OCI-LY1 (cell line): ENCODE data around the gene ASB13.

ENCODE experiments used
- H2AFZ ChIP-seq: fragments of 200-600 bp; sonication (generic), shearing (Covaris generic); 2 replicates; pipeline ENCODE4 v1.6.0; 2014; ENCODE audit warnings: antibody characterized with exemption, mild to moderate bottlenecking, low read length
- H3F3A ChIP-seq: fragments of 200-600 bp; sonication (generic), shearing (Covaris generic); 2 replicates; pipeline ENCODE4 v1.6.0; 2014; ENCODE audit warnings: mild to moderate bottlenecking, antibody characterized with exemption, low read length, moderate library complexity; ENCODE audit not compliant: insufficient read depth
- H3K27ac ChIP-seq: fragments of 200-600 bp; sonication (generic); 2 replicates; pipeline ENCODE4 v1.5.1; 2014; ENCODE audit warnings: low read length, mixed run types, mild to moderate bottlenecking, low read depth; ENCODE audit not compliant: poor library complexity, severe bottlenecking
- H3K27me3 ChIP-seq: fragments of 200-600 bp; sonication (generic); 2 replicates; pipeline ENCODE4 v1.6.0; 2014; ENCODE audit warnings: antibody characterized with exemption, mild to moderate bottlenecking, low read length, moderate library complexity; ENCODE audit not compliant: insufficient read depth
- H3K36me3 ChIP-seq: fragments of 200-600 bp; sonication (generic); 2 replicates; pipeline ENCODE4 v1.6.1; 2014; ENCODE audit warnings: mild to moderate bottlenecking, antibody characterized with exemption, low read length, moderate library complexity, mixed read lengths; ENCODE audit not compliant: insufficient read depth
- H3K4me1 ChIP-seq: fragments of 200-600 bp; sonication (generic); 2 replicates; pipeline ENCODE4 v1.5.1; 2014; ENCODE audit warnings: mild to moderate bottlenecking, low read length, moderate library complexity; ENCODE audit not compliant: insufficient read depth, severe bottlenecking
- H3K4me2 ChIP-seq: fragments of 200-600 bp; sonication (generic), shearing (Covaris generic); 2 replicates; pipeline ENCODE4 v1.6.1; 2014; ENCODE audit warnings: low read length
- H3K4me3 ChIP-seq: fragments of 200-600 bp; sonication (generic); 2 replicates; pipeline ENCODE4 v1.5.1; 2014; ENCODE audit warnings: low read length, low read depth, mild to moderate bottlenecking, mixed read lengths; ENCODE audit not compliant: poor library complexity, severe bottlenecking
- H3K79me2 ChIP-seq: fragments of 200-600 bp; shearing (Covaris generic); 2 replicates; pipeline ENCODE4 v1.6.1; 2016; ENCODE audit warnings: mixed run types, low read length, mixed read lengths; ENCODE audit not compliant: insufficient read depth
- H3K9ac ChIP-seq: fragments of 200-600 bp; sonication (generic), shearing (Covaris generic); 2 replicates; pipeline ENCODE4 v1.6.1; 2014; ENCODE audit warnings: mild to moderate bottlenecking, low read length, mixed read lengths
- H3K9me2 ChIP-seq: fragments of 200-600 bp; sonication (generic), shearing (Covaris generic); 2 replicates; pipeline ENCODE4 v1.6.1; 2014; ENCODE audit warnings: low read depth, mild to moderate bottlenecking, low read length, mixed read lengths
- H3K9me3 ChIP-seq: fragments of 200-600 bp; shearing (Covaris generic); 2 replicates; pipeline ENCODE4 v1.6.1; 2014; ENCODE audit warnings: low read length, mixed read lengths
- H4K20me1 ChIP-seq: fragments of 200-600 bp; sonication (generic), shearing (Covaris generic); 2 replicates; pipeline ENCODE4 v1.6.0; 2016; ENCODE audit warnings: mild to moderate bottlenecking, low read length; ENCODE audit not compliant: insufficient read depth
- CTCF ChIP-seq: fragments of 200-600 bp; sonication (generic), shearing (Covaris generic); IDR thresholded peaks from 2 replicates; pipeline ENCODE4 v1.5.1; 2017; ENCODE audit warnings: mild to moderate bottlenecking, antibody characterized with exemption, low read length, moderate library complexity, mixed read lengths
- EZH2 ChIP-seq: fragments of 200-600 bp; sonication (generic), shearing (Covaris generic); IDR thresholded peaks from 2 replicates; pipeline ENCODE4 v1.8.0; 2017; ENCODE audit warnings: borderline replicate concordance, mixed run types, mild to moderate bottlenecking, antibody characterized with exemption, low read length, moderate library complexity, mixed read lengths

ASB13 gene

GRCh38 chr10:5618829-5619228 lies 47.6 kb downstream of the ASB13 start:
- H3K9me3 ChIP-seq = no peaks in the 10 kb centered on the region
- H3K9ac ChIP-seq = no peak overlapping the region
- H3K4me2 ChIP-seq = no peak overlapping the region
- H3K79me2 ChIP-seq = no peaks in the 10 kb centered on the region
- no peak overlapping the region for H3K4me3 ChIP-seq
- no peak overlapping the region for H3K27ac ChIP-seq
- no peak overlapping the region for H2AFZ ChIP-seq
- no peak for TF ChIP-seq CTCF
- no peaks in the 10 kb centered on the region for H4K20me1 ChIP-seq
- no peaks in the 10 kb centered on the region for H3K4me1 ChIP-seq
- H3K27me3 ChIP-seq = no peaks in the 10 kb centered on the region
- no peaks in the 10 kb centered on the region for H3F3A ChIP-seq
- no peaks in the 10 kb centered on the region for H3K9me2 ChIP-seq
- H3K36me3 ChIP-seq = no peaks in the 10 kb centered on the region

DNA sequence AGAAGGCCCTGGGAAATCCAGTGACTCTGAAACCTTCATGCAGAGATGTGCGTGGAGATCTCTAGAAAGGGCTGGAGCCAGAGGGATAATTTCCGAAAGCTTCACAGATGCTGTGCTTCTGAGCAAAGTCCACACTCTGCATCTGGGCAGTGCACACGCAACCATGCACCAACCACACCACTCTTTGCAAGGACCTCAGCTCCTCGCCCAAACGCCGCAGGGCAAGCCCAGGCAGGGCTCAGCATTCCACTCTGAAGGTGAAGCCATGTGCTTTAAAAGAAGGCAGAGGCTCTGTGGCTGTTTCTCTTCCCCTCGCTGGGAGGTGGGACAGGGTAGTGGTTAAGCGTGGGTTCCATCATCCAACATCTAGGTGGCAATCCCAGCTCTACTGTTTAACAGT lies 48.4 kb downstream of the ASB13 start:
- H3K4me1 ChIP-seq = no peaks in the 10 kb centered on the region
- no peak overlapping the region for H3K27ac ChIP-seq
- H3K27me3 ChIP-seq = no peaks in the 10 kb centered on the region
- no peaks in the 10 kb centered on the region for H4K20me1 ChIP-seq
- H3K4me3 ChIP-seq = no peak overlapping the region
- H3K9me2 ChIP-seq = no peaks in the 10 kb centered on the region
- H3F3A ChIP-seq = no peaks in the 10 kb centered on the region
- H3K9ac ChIP-seq = no peak overlapping the region
- H3K36me3 ChIP-seq = no peaks in the 10 kb centered on the region
- H2AFZ ChIP-seq = no peak overlapping the region
- H3K9me3 ChIP-seq = no peaks in the 10 kb centered on the region
- no peak overlapping the region for H3K4me2 ChIP-seq
- no peak for TF ChIP-seq EZH2
- no peak for TF ChIP-seq CTCF
- no peaks in the 10 kb centered on the region for H3K79me2 ChIP-seq

DNA sequence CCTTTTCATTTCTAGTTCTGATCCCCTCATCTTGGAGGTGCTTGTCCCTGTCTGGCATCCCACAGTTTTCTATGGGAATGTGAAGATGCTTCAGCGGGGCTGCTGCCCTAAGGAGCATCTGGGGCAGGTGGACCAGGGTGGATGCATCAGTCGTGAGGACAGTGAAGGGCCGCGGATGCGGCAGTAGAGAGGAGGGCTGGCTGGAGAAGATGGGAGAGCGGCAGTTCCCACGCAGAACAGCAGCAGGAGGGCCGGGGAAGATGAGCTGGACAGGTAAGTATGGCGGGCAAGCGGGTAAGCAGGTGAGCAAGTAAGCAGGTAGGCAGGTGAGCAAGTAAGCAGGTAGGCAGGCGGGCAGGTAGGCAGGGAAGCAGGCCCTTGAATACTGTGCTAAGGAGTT lies 48.9 kb downstream of the ASB13 start:
- TF ChIP-seq EZH2 = no peak
- no peak overlapping the region for H3K4me3 ChIP-seq
- H3K27ac ChIP-seq = no peak overlapping the region
- no peak overlapping the region for H3K9ac ChIP-seq
- H4K20me1 ChIP-seq = no peaks in the 10 kb centered on the region
- no peaks in the 10 kb centered on the region for H3K36me3 ChIP-seq
- no peaks in the 10 kb centered on the region for H3K27me3 ChIP-seq
- no peaks in the 10 kb centered on the region for H3K9me3 ChIP-seq
- H3K79me2 ChIP-seq = no peaks in the 10 kb centered on the region
- no peaks in the 10 kb centered on the region for H3K9me2 ChIP-seq
- H3K4me1 ChIP-seq = no peaks in the 10 kb centered on the region
- H3F3A ChIP-seq = no peaks in the 10 kb centered on the region
- H2AFZ ChIP-seq = no peak overlapping the region
- H3K4me2 ChIP-seq = no peak overlapping the region

- no peaks in the 10 kb centered on the region for H3K36me3 ChIP-seq
- H3K9me3 ChIP-seq = no peaks in the 10 kb centered on the region
- H3K9me2 ChIP-seq = no peaks in the 10 kb centered on the region
- H3K4me1 ChIP-seq = no peaks in the 10 kb centered on the region
- H3K27ac ChIP-seq = no peak overlapping the region
- H3K4me2 ChIP-seq = no peak overlapping the region
- H3F3A ChIP-seq = no peaks in the 10 kb centered on the region
- no peaks in the 10 kb centered on the region for H4K20me1 ChIP-seq
- no peak overlapping the region for H3K9ac ChIP-seq
- no peaks in the 10 kb centered on the region for H3K27me3 ChIP-seq
- no peak overlapping the region for H2AFZ ChIP-seq
- no peak overlapping the region for H3K4me3 ChIP-seq
- no peak for TF ChIP-seq EZH2
- no peak for TF ChIP-seq CTCF
- no peaks in the 10 kb centered on the region for H3K79me2 ChIP-seq
Observed at GRCh38 chr10:5616836-5617235, 49.6 kb downstream of the ASB13 start.
